WTC11 (cell line): ENCODE measurements around the gene RSPO4. TPM values are rescaled to one million over a fixed set of nuclear protein-coding genes. Genes with fewer than 3 reads are reported as not detected.

Source experiments
- ATAC-seq: fragments of 200-7000 bp; cut with Tn5 transposase; 2 replicates; pipeline ENCODE4 v1.10.0; 2021; ENCODE audit warnings: mild to moderate bottlenecking, moderate library complexity
- CTCF ChIA-PET: fragments of 300-600 bp; sonication (Branson Sonifier 250); formaldehyde crosslinking; loops from one replicate; lab custom pipeline; 2021; ENCODE audit warnings: antibody characterized with exemption; lab: Charles Lee
- POLR2A ChIA-PET: fragments of 350-600 bp; sonication (Branson Sonifier 250); formaldehyde crosslinking; loops from one replicate; lab custom pipeline; 2021; ENCODE audit warnings: antibody characterized with exemption; lab: Charles Lee
- DNase-seq: peaks from one replicate; pipeline ENCODE4 v3.0.0; 2021; ENCODE audit warnings: low spot score
- H3K27ac Mint-ChIP-seq: 2 replicates; pipeline ENCODE4 v1.8.0; 2021; ENCODE audit warnings: mixed read lengths
- H3K27me3 Mint-ChIP-seq: 2 replicates; pipeline ENCODE4 v1.8.0; 2021; ENCODE audit warnings: low read depth, mild to moderate bottlenecking, moderate library complexity, mixed read lengths
- H3K36me3 Mint-ChIP-seq: 2 replicates; pipeline ENCODE4 v1.8.0; 2021; ENCODE audit warnings: mixed read lengths
- H3K4me1 Mint-ChIP-seq: 2 replicates; pipeline ENCODE4 v1.8.0; 2022; ENCODE audit warnings: mixed read lengths
- H3K4me3 Mint-ChIP-seq: 2 replicates; pipeline ENCODE4 v1.8.0; 2021; ENCODE audit warnings: mild to moderate bottlenecking, moderate library complexity, mixed read lengths
- H3K9me3 Mint-ChIP-seq: 2 replicates; pipeline ENCODE4 v1.8.0; 2021; ENCODE audit warnings: mixed read lengths
- CBFB ChIP-seq: sonication (generic); formaldehyde crosslinking; IDR thresholded peaks from 2 replicates; pipeline ENCODE4 v1.8.1; 2022; ENCODE audit warnings: mild to moderate bottlenecking, low read depth, missing genetic modification reagents
- E2F5 ChIP-seq: sonication (generic); formaldehyde crosslinking; IDR thresholded peaks from 2 replicates; pipeline ENCODE4 v1.8.1; 2022; ENCODE audit warnings: mild to moderate bottlenecking, moderate library complexity, missing genetic modification reagents
- ELF4 ChIP-seq: sonication (generic); formaldehyde crosslinking; IDR thresholded peaks from 2 replicates; pipeline ENCODE4 v1.8.1; 2022; ENCODE audit warnings: low read depth, mild to moderate bottlenecking, moderate library complexity, missing genetic modification reagents
- ESRRA ChIP-seq: sonication (generic); formaldehyde crosslinking; IDR thresholded peaks from 2 replicates; pipeline ENCODE4 v1.8.1; 2022; ENCODE audit warnings: mild to moderate bottlenecking, missing genetic modification reagents, borderline replicate concordance
- GABPB1 ChIP-seq: sonication (generic); formaldehyde crosslinking; IDR thresholded peaks from 2 replicates; pipeline ENCODE4 v1.8.1; 2023; ENCODE audit warnings: mild to moderate bottlenecking, missing genetic modification reagents
- GRHL2 ChIP-seq: fragments of 250-450 bp; sonication (Bioruptor Pico); IDR thresholded peaks from 2 replicates; pipeline ENCODE4 v1.8.0; 2022; ENCODE audit warnings: mild to moderate bottlenecking, moderate library complexity; ENCODE audit not compliant: insufficient replicate concordance, severe bottlenecking
- JAZF1 ChIP-seq: fragments of 250-450 bp; sonication (Bioruptor Pico); IDR thresholded peaks from 2 replicates; pipeline ENCODE4 v1.9.0; 2021; ENCODE audit warnings: moderate library complexity, mild to moderate bottlenecking, inconsistent platforms
- MXD4 ChIP-seq: fragments of 250-450 bp; sonication (Bioruptor Pico); IDR thresholded peaks from 2 replicates; pipeline ENCODE4 v1.8.0; 2021; ENCODE audit warnings: mild to moderate bottlenecking, moderate library complexity, borderline replicate concordance
- NR1H2 ChIP-seq: sonication (generic); formaldehyde crosslinking; IDR thresholded peaks from 2 replicates; pipeline ENCODE4 v1.9.0; 2021; ENCODE audit warnings: mild to moderate bottlenecking, moderate library complexity, missing genetic modification reagents
- OVOL2 ChIP-seq: fragments of 250-450 bp; sonication (Bioruptor Pico); IDR thresholded peaks from 2 replicates; pipeline ENCODE4 v1.9.0; 2021; ENCODE audit warnings: mild to moderate bottlenecking, borderline replicate concordance
- PRRX2 ChIP-seq: fragments of 250-450 bp; sonication (Bioruptor Pico); IDR thresholded peaks from 2 replicates; pipeline ENCODE4 v1.8.0; 2021; ENCODE audit warnings: mild to moderate bottlenecking
- RORB ChIP-seq: fragments of 250-450 bp; sonication (Bioruptor Pico); IDR thresholded peaks from 2 replicates; pipeline ENCODE4 v1.9.0; 2021; ENCODE audit warnings: mild to moderate bottlenecking
- SMAD3 ChIP-seq: sonication (generic); formaldehyde crosslinking; IDR thresholded peaks from 2 replicates; pipeline ENCODE4 v1.8.0; 2022; ENCODE audit warnings: missing genetic modification reagents, mild to moderate bottlenecking, borderline replicate concordance
- TEAD4 ChIP-seq: sonication (generic); formaldehyde crosslinking; IDR thresholded peaks from 2 replicates; pipeline ENCODE4 v1.8.0; 2022; ENCODE audit warnings: mild to moderate bottlenecking, missing genetic modification reagents
- TP53 ChIP-seq: sonication (generic); formaldehyde crosslinking; IDR thresholded peaks from 2 replicates; pipeline ENCODE4 v1.8.1; 2023; ENCODE audit warnings: mild to moderate bottlenecking, missing genetic modification reagents
- ZNF121 ChIP-seq: sonication (generic); formaldehyde crosslinking; IDR thresholded peaks from 2 replicates; pipeline ENCODE4 v1.8.0; 2023; ENCODE audit warnings: missing genetic modification reagents
- ZNF532 ChIP-seq: fragments of 250-450 bp; sonication (Bioruptor Pico); IDR thresholded peaks from 2 replicates; pipeline ENCODE4 v1.9.0; 2021; ENCODE audit warnings: mild to moderate bottlenecking, borderline replicate concordance
- ZNF671 ChIP-seq: fragments of 250-450 bp; sonication (Bioruptor Pico); IDR thresholded peaks from 2 replicates; pipeline ENCODE4 v1.8.0; 2021; ENCODE audit warnings: mild to moderate bottlenecking
- ZSCAN18 ChIP-seq: fragments of 250-450 bp; sonication (Bioruptor Pico); IDR thresholded peaks from 2 replicates; pipeline ENCODE4 v2.1.2; 2022; ENCODE audit warnings: mild to moderate bottlenecking, moderate library complexity
- total RNA-seq: library from RNA; stranded (reverse); gene quantifications from 3 replicates; pipeline ENCODE4 v1.2.3, GENCODE V29; 2021
- TF ChIP-seq, protein P1 (sequence below): sonication (generic); formaldehyde crosslinking; IDR thresholded peaks from 2 replicates; pipeline ENCODE4 v1.8.1; 2022; ENCODE audit warnings: missing genetic modification reagents, borderline replicate concordance
- TF ChIP-seq, protein P2 (sequence below): sonication (generic); formaldehyde crosslinking; IDR thresholded peaks from 2 replicates; pipeline ENCODE4 v1.8.0; 2022; ENCODE audit warnings: missing genetic modification reagents

The RSPO4 gene
- total RNA-seq, 1 experiment from 2014 or later, result 4.5 TPM

GRCh38 chr20:1001116-1001515 is 995 bp downstream of the RSPO4 start (continued):
- TF ChIP-seq, protein P1, sequence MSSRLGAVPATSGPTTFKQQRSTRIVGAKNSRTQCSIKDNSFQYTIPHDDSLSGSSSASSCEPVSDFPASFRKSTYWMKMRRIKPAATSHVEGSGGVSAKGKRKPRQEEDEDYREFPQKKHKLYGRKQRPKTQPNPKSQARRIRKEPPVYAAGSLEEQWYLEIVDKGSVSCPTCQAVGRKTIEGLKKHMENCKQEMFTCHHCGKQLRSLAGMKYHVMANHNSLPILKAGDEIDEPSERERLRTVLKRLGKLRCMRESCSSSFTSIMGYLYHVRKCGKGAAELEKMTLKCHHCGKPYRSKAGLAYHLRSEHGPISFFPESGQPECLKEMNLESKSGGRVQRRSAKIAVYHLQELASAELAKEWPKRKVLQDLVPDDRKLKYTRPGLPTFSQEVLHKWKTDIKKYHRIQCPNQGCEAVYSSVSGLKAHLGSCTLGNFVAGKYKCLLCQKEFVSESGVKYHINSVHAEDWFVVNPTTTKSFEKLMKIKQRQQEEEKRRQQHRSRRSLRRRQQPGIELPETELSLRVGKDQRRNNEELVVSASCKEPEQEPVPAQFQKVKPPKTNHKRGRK, result no peak
- TF ChIP-seq ZSCAN18 (CRISPR knock-in tag), result no peak

DNA sequence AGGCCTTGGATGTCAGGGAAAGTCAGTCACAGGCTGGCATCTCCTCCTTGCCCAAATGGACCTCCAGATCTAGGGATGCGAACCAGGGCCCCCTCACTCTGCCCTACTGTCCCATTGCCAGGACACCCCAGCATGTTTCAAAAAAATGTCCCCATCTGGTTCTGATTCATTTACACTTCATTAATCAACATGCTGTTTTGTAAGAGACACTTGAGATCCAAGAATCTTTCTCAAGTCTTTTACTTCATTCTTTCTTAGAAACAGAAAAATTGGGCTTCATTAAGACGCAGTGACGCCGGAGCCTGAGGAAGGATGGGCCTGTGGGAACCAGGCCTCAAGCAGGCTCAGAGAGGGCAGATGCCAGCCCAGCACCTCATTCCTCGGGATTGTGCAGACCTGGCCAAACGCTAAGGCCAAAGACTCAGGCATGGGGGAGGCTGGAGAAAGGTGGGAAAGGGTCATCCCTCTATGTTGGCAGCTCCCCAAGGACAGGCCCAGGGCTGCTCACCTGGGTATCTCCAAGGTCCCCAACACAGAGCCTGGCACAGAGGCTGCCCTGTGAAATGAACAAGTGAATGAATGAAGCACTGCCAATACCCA is 3.8 kb downstream of the RSPO4 start:
- ChIA-PET CTCF (no interaction called here), POLR2A (no interaction called here)
- H3K4me3 Mint-ChIP-seq, result no peak overlapping the region
- H3K9me3 Mint-ChIP-seq, result no peaks in the 10 kb centered on the region
- DNase-seq (no peak), ATAC-seq (no peak)
- TF ChIP-seq GABPB1 (CRISPR knock-in tag) (no peak), ZNF532 (CRISPR knock-in tag) (no peak), RORB (CRISPR knock-in tag) (no peak), MXD4 (CRISPR knock-in tag) (no peak)
- TF ChIP-seq, protein P2, sequence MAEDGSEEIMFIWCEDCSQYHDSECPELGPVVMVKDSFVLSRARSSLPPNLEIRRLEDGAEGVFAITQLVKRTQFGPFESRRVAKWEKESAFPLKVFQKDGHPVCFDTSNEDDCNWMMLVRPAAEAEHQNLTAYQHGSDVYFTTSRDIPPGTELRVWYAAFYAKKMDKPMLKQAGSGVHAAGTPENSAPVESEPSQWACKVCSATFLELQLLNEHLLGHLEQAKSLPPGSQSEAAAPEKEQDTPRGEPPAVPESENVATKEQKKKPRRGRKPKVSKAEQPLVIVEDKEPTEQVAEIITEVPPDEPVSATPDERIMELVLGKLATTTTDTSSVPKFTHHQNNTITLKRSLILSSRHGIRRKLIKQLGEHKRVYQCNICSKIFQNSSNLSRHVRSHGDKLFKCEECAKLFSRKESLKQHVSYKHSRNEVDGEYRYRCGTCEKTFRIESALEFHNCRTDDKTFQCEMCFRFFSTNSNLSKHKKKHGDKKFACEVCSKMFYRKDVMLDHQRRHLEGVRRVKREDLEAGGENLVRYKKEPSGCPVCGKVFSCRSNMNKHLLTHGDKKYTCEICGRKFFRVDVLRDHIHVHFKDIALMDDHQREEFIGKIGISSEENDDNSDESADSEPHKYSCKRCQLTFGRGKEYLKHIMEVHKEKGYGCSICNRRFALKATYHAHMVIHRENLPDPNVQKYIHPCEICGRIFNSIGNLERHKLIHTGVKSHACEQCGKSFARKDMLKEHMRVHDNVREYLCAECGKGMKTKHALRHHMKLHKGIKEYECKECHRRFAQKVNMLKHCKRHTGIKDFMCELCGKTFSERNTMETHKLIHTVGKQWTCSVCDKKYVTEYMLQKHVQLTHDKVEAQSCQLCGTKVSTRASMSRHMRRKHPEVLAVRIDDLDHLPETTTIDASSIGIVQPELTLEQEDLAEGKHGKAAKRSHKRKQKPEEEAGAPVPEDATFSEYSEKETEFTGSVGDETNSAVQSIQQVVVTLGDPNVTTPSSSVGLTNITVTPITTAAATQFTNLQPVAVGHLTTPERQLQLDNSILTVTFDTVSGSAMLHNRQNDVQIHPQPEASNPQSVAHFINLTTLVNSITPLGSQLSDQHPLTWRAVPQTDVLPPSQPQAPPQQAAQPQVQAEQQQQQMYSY (CRISPR knock-in tag), result no peak
- TF ChIP-seq, all 79 proteins: peak for 0
- H3K27me3 Mint-ChIP-seq, result peaks cover 33% of the 10 kb centered on the region
- peaks cover 7% of the 10 kb centered on the region for H3K4me1 Mint-ChIP-seq
- no peak overlapping the region for H3K27ac Mint-ChIP-seq
- no peaks in the 10 kb centered on the region for H3K36me3 Mint-ChIP-seq

DNA sequence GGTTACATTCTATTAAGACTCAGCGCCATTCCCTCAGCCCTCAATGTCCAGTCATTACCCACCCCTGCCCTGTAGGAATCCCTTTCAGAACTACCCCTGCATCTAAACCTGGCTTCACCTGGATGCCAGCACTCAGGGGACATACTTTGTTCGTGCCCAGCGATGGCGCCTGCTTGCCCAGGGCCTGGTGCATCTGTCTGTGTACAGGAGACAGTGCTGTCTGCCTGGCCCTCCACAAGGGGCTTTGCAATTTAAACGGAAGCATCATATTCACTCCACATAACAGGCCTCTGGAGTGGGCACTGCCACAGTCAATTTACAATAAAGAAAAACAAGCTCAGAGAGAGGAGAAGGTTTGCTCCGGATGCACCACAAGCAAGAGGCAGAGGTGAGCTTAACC is 4.6 kb downstream of the RSPO4 start:
- CTCF ChIA-PET, result no interaction called here
- H3K4me1 Mint-ChIP-seq, result peaks cover under 1% of the 10 kb centered on the region
- H3K27me3 Mint-ChIP-seq, result peaks cover 25% of the 10 kb centered on the region
- TF ChIP-seq, protein P1, result no peak
- no peak for TF ChIP-seq TEAD4 (CRISPR knock-in tag)
- no peak for TF ChIP-seq TP53 (CRISPR knock-in tag)
- no peak for TF ChIP-seq CBFB (CRISPR knock-in tag)
- no peak for TF ChIP-seq JAZF1 (CRISPR knock-in tag)
- TF ChIP-seq GRHL2 (CRISPR knock-in tag), result no peak
- TF ChIP-seq OVOL2 (CRISPR knock-in tag), result no peak
- no peak for TF ChIP-seq NR1H2 (CRISPR knock-in tag)
- TF ChIP-seq E2F5 (CRISPR knock-in tag), result no peak
- TF ChIP-seq ZNF671 (CRISPR knock-in tag), result no peak
- no peak for TF ChIP-seq ZNF121 (CRISPR knock-in tag)
- no peak for TF ChIP-seq SMAD3 (CRISPR knock-in tag)
- TF ChIP-seq PRRX2 (CRISPR knock-in tag), result no peak
- TF ChIP-seq ELF4 (CRISPR knock-in tag), result no peak
- TF ChIP-seq ESRRA (CRISPR knock-in tag), result no peak

More for the DNA sequence above, 4.6 kb downstream of the RSPO4 start:
- H3K9me3 Mint-ChIP-seq, result no peaks in the 10 kb centered on the region
- DNase-seq, result no peak
- H3K4me3 Mint-ChIP-seq, result no peak overlapping the region
- POLR2A ChIA-PET, result no interaction called here
- H3K36me3 Mint-ChIP-seq, result no peaks in the 10 kb centered on the region
- no peak for ATAC-seq
- no peak overlapping the region for H3K27ac Mint-ChIP-seq
